ENCODE data around the gene POT1.

The POT1 gene

DNA sequence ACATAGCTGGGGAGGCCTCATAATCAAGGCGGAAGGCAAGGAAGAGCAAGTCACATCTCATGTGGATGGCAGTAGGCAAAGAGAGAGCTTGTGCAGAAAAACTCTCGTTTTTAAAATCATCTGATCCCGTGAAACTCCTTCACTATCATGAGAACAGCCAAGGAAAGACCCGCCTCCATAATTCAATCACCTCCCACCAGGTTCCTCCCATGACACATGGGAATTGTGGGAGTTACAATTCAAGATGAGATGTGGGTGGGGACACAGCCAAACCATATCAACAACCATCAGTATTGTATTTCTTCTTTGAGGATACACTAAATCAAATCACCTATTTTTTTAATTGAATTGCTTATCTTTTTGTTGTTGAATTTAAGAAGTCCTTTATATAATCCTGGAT lies 16.7 kb downstream of the POT1 start:
- in situ Hi-C loops (cut with MboI; ENCODE audit: low sequenced_read_pairs), result no loop called here

GRCh38 chr7:124909808-124910207 lies 19.8 kb downstream of the POT1 start:
- in situ Hi-C loops (cut with MboI; ENCODE audit: low sequenced_read_pairs), result no loop called here

DNA sequence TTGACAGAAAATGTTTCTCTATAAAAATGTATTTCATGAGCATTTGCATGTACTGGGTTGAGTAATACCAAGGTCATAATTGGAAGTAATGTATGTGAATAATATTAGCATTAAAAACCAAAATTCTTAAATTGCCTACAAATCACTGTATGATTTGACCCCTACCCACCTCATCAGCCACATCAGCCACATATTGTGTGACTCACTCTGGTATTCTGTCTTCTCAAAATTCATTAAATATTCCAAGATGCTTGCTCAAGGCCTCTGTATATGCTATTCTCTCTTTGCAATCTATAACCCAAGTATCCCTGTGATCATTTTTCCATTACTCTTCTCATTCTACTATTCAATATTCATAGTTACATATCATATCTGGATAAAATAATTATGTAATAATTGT lies 21.4 kb downstream of the POT1 start:
- in situ Hi-C loops (cut with MboI; ENCODE audit: low sequenced_read_pairs), result no loop called here

GRCh38 chr7:124907490-124907889 lies 22.1 kb downstream of the POT1 start:
- in situ Hi-C loops (cut with MboI; ENCODE audit: low sequenced_read_pairs), result no loop called here

DNA sequence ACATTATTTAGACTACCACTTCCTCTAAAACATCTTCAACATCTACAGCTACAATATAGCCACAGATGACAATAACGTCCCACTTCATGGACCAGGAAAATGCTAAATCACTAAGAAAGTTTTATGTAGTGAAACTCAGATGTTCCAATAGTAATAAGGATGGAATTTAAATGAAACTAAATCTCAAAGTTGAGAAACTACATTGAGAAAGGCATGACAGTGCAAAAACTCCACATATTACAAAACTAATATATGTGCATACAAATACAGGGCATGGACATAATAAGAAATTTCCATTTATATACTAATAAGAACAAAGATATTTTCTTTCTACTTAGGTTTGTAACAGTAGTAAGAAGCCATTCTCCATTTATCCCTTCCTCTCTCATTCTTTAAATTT lies 31.1 kb downstream of the POT1 start:
- in situ Hi-C loops (cut with MboI; ENCODE audit: low sequenced_read_pairs), result no loop called here

DNA sequence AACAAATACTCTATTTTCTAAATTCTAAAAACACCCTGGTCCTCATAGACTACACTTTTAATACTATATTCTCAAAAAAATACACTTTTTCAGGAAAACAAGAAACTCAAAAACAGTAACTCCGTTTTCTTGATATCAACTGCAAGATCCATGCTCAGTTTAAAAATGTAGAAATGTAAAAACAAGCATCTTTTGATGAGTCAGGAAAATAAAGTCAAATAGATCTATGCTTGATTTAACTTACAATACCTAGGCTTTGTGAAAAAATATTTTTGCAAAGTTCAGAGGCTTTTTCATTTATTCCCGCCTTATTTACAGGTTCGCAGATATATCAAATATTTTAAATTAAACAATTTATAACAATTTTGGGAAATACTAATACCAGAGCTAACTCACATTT lies 33.6 kb downstream of the POT1 start:
- in situ Hi-C loops (cut with MboI; ENCODE audit: low sequenced_read_pairs), result no loop called here

GRCh38 chr7:124893140-124893827 lies 36.3 kb downstream of the POT1 start:
- in situ Hi-C loops (cut with MboI; ENCODE audit: low sequenced_read_pairs), result no loop called here

DNA sequence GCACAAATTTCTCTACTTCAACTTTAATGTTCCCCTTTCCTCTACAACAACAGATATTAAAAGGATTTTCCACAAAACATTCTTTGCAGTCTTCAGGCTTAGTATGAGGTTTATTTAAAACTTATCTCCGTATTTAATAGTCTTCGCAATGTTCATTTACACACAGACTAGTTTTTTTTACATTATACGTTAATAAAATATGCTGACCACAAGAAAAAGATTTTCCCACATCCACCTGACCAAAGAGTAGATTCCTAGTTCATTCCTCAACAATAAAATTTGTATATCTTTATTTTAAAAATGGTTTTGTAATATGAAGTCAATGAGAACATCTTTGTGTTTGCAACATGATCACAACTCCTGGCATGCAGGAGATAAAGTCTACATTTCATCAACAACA lies 42.4 kb downstream of the POT1 start:
- in situ Hi-C loops (cut with MboI; ENCODE audit: low sequenced_read_pairs), result no loop called here

DNA sequence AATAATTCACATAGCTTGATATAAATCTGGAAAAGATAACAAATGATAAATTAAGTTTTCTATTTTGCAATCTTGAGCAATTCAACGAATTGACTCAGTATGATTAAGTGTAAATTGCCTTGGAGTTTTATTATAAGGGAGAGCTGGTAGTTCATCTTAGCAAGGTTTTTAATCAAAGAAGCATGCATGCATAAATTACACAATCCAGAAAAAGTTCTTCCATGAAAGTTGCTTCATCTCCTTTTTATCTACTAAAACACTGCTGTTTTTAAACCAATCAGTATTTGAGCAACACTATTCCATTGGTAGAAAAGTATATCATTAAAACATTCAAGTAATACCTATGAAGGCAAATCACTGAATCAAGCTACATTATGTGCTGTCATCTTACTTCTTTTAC lies 47.6 kb downstream of the POT1 start:
- in situ Hi-C loops (cut with MboI; ENCODE audit: low sequenced_read_pairs), result no loop called here

- in situ Hi-C loops (cut with MboI; ENCODE audit: low sequenced_read_pairs), result no loop called here
Observed at GRCh38 chr7:124879771-124880170, 49.9 kb downstream of the POT1 start.

- in situ Hi-C loops (cut with MboI; ENCODE audit: low sequenced_read_pairs), result no loop called here
Observed at GRCh38 chr7:124879103-124879502, 50.5 kb downstream of the POT1 start.

- in situ Hi-C loops (cut with MboI; ENCODE audit: low sequenced_read_pairs), result no loop called here
Observed at GRCh38 chr7:124874644-124875163, 54.9 kb downstream of the POT1 start.

DNA sequence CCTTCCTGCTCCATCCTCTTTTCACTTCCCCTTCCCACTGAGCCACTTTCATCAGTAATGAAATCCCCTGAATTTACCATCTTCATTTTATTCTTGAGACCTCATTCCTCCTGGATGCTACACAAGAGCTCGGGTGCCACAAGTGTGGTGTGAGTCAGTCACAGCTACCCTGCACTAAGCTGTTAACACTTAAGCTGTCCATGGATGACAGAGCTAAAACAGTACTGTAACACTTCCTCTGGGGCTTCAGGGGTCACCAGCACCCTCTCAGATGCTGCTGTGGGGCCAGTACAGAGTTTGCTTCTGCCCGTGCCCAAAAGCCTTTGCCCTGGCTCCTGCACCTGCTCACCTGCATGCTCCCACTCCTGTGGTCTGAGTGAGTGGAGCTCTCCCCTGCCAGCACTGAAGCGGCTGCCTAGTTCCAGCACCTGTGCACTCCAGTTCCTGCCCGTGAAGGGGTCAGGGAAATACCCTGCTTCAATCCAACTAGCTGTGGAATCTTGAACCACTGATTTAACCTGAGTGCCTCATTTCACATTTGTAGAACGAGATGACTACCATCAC lies 71.9 kb downstream of the POT1 start:
- in situ Hi-C loops (cut with MboI; ENCODE audit: low sequenced_read_pairs), result no loop called here

DNA sequence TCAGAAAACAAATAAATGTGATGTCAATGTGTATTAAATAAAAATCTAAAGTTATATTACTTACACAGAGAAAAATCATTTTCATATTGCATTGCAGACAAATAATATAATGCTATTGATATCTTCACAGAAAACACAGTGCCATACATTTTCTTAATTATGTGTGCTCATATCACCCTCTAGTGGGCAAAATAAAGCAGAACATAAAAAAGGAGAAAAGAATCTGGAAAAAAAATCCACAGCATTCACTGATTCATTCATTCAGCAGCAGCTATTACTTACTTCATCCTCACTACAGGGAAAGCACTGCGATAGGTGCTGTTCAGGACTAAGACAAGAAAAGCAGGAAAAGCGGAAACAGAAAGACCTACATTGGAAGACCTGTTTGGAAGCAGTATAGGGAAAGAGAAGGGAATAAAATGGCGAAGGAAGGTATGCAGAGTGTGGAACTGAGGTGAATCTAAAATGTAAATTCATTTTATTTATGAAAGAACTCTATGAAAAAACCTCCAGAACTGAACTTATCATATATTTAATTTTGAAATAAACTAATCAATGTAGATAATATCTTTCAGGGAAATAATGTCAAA lies 73.2 kb downstream of the POT1 start:
- in situ Hi-C loops (cut with MboI; ENCODE audit: low sequenced_read_pairs), result no loop called here

GRCh38 chr7:124843336-124843735 lies 86.3 kb downstream of the POT1 start:
- in situ Hi-C loops (cut with MboI; ENCODE audit: low sequenced_read_pairs), result no loop called here

DNA sequence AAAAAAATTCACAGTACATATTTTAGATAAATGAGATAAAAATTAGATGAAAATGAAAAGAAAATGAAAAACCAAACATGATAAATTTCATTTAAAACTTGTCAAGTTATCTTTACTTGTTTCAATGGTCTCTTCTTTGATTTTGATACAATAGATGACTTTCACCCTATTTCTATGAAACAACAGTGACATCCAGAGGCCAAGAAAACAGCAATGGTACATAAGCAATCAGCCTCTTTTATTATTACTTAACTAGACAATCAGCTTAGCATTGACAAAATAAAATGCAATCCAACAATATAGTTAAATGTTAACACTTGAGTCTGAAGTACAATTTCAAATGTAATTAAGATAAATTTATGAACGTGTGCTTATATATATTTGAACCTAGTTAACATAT lies 89.2 kb downstream of the POT1 start:
- in situ Hi-C loops (cut with MboI; ENCODE audit: low sequenced_read_pairs), result no loop called here

DNA sequence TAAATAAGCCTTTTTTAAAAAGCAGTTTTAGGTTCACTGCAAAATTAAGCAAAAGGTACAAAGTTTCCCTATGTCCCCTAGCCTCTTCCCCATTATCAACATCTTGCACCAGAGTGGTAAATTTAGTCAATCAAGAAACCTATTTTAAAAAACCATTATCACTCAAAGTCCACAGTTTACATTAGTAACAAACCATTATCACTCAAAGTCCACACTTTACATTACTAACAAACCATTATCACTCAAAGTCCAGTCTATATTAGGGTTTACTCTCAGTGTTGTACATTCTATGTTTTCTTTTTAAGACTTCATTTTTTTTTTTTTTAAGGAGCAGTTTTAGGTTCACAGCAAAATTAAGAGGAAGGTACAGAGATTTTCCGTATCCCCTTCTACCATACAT lies 89.9 kb downstream of the POT1 start:
- in situ Hi-C loops (cut with MboI; ENCODE audit: low sequenced_read_pairs), result no loop called here

DNA sequence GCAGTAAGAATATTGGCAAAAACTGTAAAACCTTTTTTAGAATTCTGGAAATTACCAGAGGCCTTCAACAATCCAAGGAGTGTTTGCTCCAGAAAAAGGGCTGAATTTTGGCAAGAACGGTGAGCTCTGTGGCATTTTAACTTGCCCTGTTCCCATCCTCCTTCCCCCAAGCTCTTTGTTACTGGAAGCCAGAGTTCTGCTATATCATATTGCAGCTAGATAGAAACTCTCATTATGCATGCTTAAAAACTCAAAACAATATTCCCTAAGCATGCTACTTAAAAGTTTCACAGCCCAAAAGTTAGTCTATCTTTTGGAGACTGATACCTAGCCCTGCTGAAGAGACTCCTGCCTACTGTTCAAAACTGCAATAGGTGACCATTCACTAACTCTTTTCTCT lies 93.5 kb downstream of the POT1 start:
- in situ Hi-C loops (cut with MboI; ENCODE audit: low sequenced_read_pairs), result no loop called here

GRCh38 chr7:124818807-124819206 lies 110.8 kb downstream of the POT1 start:
- in situ Hi-C loops (cut with MboI; ENCODE audit: low sequenced_read_pairs), result no loop called here

- in situ Hi-C loops (cut with MboI; ENCODE audit: low sequenced_read_pairs), result no loop called here
Observed at GRCh38 chr7:124813994-124814798, 115.4 kb downstream of the POT1 start.

GRCh38 chr7:124812764-124813163 lies 116.9 kb downstream of the POT1 start:
- in situ Hi-C loops (cut with MboI; ENCODE audit: low sequenced_read_pairs), result no loop called here

GRCh38 chr7:124811341-124811740 lies 118.3 kb downstream of the POT1 start:
- in situ Hi-C loops (cut with MboI; ENCODE audit: low sequenced_read_pairs), result no loop called here
